LNCAP (cell line): ENCODE measurements around the gene INPP5A.

Experiments
- TF ChIP-seq, protein P1 (sequence below): fragments of 450-650 bp; IDR thresholded peaks from 2 replicates; pipeline ENCODE4 v1.5.1; 2017; ENCODE audit warnings: mild to moderate bottlenecking

Gene INPP5A

GRCh38 chr10:132706701-132707100, 169.1 kb downstream of the INPP5A start:
- TF ChIP-seq, protein P1, sequence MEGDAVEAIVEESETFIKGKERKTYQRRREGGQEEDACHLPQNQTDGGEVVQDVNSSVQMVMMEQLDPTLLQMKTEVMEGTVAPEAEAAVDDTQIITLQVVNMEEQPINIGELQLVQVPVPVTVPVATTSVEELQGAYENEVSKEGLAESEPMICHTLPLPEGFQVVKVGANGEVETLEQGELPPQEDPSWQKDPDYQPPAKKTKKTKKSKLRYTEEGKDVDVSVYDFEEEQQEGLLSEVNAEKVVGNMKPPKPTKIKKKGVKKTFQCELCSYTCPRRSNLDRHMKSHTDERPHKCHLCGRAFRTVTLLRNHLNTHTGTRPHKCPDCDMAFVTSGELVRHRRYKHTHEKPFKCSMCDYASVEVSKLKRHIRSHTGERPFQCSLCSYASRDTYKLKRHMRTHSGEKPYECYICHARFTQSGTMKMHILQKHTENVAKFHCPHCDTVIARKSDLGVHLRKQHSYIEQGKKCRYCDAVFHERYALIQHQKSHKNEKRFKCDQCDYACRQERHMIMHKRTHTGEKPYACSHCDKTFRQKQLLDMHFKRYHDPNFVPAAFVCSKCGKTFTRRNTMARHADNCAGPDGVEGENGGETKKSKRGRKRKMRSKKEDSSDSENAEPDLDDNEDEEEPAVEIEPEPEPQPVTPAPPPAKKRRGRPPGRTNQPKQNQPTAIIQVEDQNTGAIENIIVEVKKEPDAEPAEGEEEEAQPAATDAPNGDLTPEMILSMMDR: no peak

DNA sequence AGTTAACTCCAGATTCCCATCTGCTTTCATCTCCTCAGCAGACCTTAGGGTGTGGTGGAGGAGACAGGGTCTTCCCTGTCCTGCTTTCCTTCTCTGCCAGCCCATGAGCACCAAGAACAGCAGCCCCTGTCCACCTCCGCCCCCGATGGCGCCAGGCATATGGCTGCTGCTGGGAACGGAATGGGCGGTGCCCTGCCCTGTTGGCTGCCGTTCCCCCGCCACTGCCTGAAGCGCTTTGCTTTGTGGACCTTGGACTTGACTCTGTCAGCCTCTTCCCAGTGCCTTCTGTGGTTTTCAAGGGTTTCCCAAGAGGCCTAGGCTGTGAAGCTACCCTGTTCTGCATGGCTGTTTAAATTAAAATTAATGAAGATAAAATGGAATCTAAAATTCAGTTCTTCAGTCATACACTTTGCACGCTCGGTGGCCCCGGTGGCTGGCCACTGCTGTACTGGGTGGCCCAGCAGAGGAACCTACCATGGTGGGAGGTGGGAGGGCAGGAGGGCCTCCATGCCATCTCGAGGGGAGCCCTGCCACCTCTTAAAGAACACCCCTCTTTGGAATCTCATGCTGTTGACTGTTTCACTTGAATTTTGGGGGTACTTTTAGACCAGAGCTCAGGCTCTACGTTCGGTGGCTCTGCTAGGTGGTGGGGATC, 169.7 kb downstream of the INPP5A start:
- TF ChIP-seq, protein P1: no peak

DNA sequence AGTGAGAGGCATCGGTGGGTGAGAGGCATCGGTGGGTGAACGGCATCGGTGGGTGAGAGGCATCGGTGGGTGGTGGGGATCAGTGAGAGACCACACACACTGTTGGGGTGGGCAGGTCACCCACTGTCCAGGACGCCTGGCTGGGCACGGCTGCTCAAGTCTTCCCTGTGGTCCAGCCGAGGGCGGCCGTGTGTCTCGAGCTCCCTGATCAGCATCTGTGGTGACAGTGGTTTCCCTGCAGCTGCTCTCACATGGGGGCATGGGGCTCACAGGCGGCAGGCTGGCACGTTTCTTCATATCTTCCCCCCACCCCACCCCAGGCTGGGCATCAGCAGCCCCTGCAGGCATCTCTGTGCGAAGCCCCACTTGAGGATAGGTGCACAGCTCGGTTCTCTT, 170.2 kb downstream of the INPP5A start:
- TF ChIP-seq, protein P1: no peak

GRCh38 chr10:132708441-132708840, 170.9 kb downstream of the INPP5A start:
- TF ChIP-seq, protein P1: no peak

DNA sequence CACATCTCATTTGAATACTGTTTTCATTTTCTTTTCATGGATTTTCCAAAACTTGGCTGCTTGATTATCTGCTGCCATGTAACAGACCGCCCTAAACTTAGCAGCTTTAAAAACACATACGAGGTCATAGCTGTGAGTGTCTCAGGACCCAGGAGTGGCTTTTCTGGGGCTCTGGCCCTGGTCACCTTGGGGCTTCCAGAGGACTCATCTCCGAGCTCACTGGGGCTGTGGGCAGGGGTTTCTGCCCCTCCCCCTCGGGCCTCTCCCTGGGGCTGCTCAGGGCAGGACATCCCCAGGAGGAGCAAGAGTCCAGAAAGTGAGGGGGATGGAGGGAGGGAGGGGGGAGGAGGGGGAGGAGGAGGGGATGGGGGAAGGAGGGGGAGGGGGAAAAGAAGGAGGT, 171.3 kb downstream of the INPP5A start:
- TF ChIP-seq, protein P1: no peak

GRCh38 chr10:132709471-132709951, 171.9 kb downstream of the INPP5A start:
- TF ChIP-seq, protein P1: no peak

GRCh38 chr10:132710036-132710686, 172.6 kb downstream of the INPP5A start:
- TF ChIP-seq, protein P1: no peak
